ENCODE results near the gene WNT16. TPM values are rescaled to one million over a fixed set of nuclear protein-coding genes. Genes with fewer than 3 reads are reported as not detected.

WNT16 gene
- total RNA-seq, 1 donor: under 0.01 TPM

DNA sequence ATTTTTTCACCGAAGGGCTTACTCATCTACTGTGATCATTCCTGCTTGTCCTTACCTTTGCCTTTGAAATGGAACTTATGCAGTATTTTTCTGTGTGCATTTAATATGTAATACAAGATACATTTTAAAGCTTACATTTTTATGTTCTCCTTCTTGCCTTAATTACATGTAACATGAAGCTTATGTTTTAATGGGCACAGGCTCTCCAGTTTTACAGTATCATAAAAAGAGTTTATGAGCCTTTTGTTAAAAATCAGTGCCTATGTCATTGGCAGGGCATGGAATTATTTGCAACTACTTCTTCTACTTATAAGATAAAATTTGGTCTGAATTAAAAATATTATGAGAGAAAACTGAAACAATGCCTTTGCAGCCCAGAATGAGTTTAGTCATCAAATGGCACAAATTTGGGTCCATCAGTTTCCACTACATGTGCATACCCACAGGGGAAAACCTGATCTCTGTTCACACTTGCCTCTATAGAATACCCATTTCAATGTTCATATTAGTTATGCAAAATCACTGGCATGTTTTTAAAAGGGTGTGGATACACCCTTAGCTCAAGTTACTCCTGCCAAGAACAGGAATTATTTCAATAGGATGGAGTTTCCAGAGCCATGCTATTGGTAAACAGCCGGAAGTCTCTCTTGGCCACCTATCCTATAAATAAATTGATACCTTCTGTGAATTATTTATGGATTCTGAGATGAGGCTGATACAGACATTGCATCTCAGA lies 27.9 kb upstream of the WNT16 start:
- no peak overlapping the region for H3K4me3 ChIP-seq (ENCODE audit: low read depth, low read length)
- TF ChIP-seq, protein P1, sequence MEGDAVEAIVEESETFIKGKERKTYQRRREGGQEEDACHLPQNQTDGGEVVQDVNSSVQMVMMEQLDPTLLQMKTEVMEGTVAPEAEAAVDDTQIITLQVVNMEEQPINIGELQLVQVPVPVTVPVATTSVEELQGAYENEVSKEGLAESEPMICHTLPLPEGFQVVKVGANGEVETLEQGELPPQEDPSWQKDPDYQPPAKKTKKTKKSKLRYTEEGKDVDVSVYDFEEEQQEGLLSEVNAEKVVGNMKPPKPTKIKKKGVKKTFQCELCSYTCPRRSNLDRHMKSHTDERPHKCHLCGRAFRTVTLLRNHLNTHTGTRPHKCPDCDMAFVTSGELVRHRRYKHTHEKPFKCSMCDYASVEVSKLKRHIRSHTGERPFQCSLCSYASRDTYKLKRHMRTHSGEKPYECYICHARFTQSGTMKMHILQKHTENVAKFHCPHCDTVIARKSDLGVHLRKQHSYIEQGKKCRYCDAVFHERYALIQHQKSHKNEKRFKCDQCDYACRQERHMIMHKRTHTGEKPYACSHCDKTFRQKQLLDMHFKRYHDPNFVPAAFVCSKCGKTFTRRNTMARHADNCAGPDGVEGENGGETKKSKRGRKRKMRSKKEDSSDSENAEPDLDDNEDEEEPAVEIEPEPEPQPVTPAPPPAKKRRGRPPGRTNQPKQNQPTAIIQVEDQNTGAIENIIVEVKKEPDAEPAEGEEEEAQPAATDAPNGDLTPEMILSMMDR (IDR thresholded peaks at IDR 0.05; ENCODE audit: insufficient read depth, low read depth, low read length): no peak
- DNase-seq (ENCODE audit: low read depth): no peak

DNA sequence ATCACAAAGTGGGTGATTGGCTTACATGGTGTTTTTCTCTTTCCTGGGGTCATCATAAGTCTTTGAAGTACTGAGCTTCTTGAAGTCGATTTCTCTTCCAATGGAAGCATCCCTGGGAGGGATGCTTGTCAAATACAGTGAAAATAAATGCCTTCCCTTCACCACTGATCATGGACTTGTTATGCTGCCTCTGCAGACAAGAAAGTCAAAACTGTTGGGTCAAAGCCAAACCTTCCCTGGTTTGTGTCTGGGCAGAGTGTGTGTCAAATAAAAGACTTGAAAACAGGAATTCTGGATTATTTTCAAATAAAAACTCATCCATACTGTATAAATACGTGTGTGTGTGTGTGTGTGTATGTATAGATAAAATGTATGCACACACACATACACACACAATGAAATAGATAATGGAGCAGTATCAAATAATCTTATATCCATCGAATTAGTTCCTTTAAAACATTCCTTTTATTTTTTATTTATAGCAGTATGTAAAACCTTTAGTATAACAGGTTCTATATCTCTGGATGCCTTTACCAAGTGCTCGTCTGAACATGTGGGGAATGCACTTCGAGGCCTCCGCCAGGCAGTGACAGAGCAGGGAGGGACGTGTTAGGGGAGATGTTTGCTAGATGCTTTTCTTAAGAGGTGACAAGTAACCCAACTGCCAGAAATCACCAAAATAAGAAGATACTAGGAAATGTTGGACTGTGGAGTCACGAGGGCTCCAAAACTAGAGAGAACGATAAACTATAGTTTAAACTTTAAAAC lies 27.2 kb upstream of the WNT16 start:
- no peak for DNase-seq (ENCODE audit: low read depth)
- H3K4me3 ChIP-seq (ENCODE audit: low read depth, low read length): no peak overlapping the region
- TF ChIP-seq, protein P1 (IDR thresholded peaks at IDR 0.05; ENCODE audit: insufficient read depth, low read depth, low read length): no peak

DNA sequence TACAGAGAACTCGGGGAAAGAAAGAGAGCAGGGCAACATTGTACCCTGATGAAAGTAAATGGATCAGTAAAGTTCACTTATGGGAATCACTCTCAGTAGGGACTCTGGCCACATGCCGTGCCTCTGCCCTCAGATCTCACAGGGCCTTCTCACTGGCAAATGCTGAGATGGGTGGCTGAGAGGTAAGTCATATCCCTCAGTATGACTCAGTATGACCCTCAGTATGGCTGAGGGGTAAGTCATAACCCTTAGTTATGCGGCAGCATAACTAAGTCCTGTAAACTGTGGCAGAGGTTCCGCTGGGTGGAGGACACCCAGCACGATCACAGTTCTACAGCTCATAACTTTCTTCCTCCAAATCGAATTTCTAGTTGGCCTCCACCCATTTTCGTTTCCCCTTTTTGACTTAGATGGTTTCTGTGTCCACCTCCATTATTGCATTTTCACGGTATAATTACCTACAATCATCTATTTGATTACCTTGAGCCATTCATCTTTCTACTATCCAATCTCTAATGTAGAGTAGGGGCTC lies 26.5 kb upstream of the WNT16 start:
- DNase-seq (ENCODE audit: low read depth): no peak
- TF ChIP-seq, protein P1 (IDR thresholded peaks at IDR 0.05; ENCODE audit: insufficient read depth, low read depth, low read length): no peak
- H3K4me3 ChIP-seq (ENCODE audit: low read depth, low read length): no peak overlapping the region

DNA sequence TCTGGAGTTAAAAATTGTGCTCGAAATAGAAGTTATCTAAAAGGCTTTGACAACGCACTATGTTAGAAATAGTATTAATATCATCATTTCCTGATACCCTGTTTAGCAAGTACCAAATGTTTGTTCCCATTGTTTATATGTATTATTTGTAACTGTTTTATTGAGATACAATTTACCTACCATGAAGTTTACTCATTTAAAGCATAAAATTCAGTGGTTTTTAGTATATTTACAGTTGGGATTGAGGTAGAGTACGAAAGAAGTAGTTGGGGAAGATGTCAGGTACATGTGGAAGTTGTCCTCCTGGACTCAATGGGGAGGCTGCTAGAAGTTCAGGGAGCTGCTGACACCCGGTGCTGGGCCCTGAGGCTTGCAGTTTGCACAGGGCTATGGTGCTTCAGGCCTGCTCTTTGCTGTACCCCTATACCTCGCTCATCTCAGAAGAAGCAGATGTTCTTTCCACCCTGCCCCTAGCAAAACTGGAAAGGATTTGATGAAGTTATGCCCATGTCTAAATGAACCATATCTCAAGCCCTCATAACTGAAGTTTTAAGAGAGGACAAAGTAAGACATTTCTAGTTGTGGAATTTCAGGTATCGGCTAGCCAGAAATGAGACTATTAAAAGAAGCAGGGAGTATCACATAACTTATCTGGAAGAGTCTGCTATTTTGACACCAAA lies 25.2 kb upstream of the WNT16 start:
- TF ChIP-seq, protein P1 (IDR thresholded peaks at IDR 0.05; ENCODE audit: insufficient read depth, low read depth, low read length): peak; percentile 3
- H3K4me3 ChIP-seq (ENCODE audit: low read depth, low read length): no peak overlapping the region
- no peak for DNase-seq (ENCODE audit: low read depth)

DNA sequence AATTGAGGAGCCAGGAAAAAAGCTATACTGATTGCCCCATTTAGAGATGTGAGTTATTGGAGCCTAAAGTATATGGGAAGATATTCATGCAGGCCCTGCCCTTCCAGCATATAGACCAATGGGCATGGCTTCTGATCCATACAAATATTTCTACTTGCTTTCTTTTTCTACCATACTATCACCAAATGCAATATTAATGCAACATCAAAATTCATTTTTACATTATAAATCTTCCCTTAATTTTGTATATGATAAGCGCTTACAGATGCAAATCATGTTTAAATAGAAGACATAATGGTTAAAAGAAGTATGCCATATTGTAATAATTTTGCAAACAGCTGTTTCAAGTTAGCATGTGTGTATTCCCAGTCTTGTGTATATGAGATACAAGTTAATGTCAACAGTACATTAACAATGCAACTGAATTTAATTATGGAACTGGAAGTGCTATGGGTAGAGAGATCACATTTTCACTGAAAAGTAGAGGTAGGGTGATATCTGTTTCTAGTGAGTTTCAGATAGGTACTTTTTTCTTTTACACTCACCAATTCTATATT lies 24.6 kb upstream of the WNT16 start:
- TF ChIP-seq, protein P1 (IDR thresholded peaks at IDR 0.05; ENCODE audit: insufficient read depth, low read depth, low read length): no peak
- DNase-seq (ENCODE audit: low read depth): no peak
- H3K4me3 ChIP-seq (ENCODE audit: low read depth, low read length): no peak overlapping the region

DNA sequence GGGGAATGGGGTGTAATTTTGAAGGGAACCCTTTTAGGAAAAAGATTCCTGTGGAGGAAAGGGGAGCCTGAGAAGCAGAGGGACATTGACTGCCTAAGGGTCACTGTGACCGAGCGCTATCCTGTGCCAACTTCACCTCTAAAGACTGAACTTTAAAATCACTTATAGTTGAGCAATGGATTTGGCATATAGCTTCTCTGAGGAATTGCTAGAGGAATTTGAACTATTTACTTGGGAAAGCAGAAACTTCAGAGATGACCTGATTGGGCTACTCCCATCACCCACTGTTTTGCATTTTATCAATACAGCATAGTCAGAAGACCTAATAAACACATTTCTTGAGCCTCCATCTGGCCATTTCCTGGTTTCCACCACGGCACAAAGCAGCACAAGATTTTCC lies 23.7 kb upstream of the WNT16 start:
- DNase-seq (ENCODE audit: low read depth): no peak
- TF ChIP-seq, protein P1 (IDR thresholded peaks at IDR 0.05; ENCODE audit: insufficient read depth, low read depth, low read length): no peak
- no peak overlapping the region for H3K4me3 ChIP-seq (ENCODE audit: low read depth, low read length)

Measured in fibroblast of villous mesenchyme (primary cell).